DMS53 (cell line): ENCODE measurements around the gene PGC.
A peak's percentile ranks its signal among the peaks of the same experiment; 100 is the strongest.

Experiments
- DNase-seq: peaks from one replicate; lab custom pipeline; 2025; lab: John Stamatoyannopoulos, UW

PGC gene

GRCh38 chr6:41747256-41748101 lies at the start of gene PGC:
Gene PGC (minus strand): TSS chr6:41747397. CDS start chr6:41747334, 63 bp downstream.
- no peak for DNase-seq

GRCh38 chr6:41796474-41796873 lies 49.3 kb upstream of the PGC start:
- DNase-seq, result no peak

GRCh38 chr6:41791984-41792383 lies 44.8 kb upstream of the PGC start:
- DNase-seq, result no peak

GRCh38 chr6:41791305-41791704 lies 44.1 kb upstream of the PGC start:
- no peak for DNase-seq

- no peak for DNase-seq
Measured at GRCh38 chr6:41790045-41790444, 42.8 kb upstream of the PGC start.

- no peak for DNase-seq
Measured at GRCh38 chr6:41789390-41789724, 42.2 kb upstream of the PGC start.

- DNase-seq, result peak; percentile 98
Measured at GRCh38 chr6:41787219-41787917, 40.2 kb upstream of the PGC start, which contains the start of gene TOMM6. Gene TOMM6 (plus strand): TSS chr6:41787694. CDS start chr6:41787698, 4 bp downstream.

GRCh38 chr6:41786451-41787218 lies 39.4 kb upstream of the PGC start:
- DNase-seq, result peak; percentile 93

- DNase-seq, result peak; percentile 59
Measured at GRCh38 chr6:41785689-41786450, 38.7 kb upstream of the PGC start.

GRCh38 chr6:41785254-41785653 lies 38.1 kb upstream of the PGC start:
- no peak for DNase-seq

GRCh38 chr6:41784581-41785171 lies 37.5 kb upstream of the PGC start:
- no peak for DNase-seq

GRCh38 chr6:41783106-41783780 lies 36.0 kb upstream of the PGC start:
- DNase-seq, result no peak

- DNase-seq, result no peak
Measured at GRCh38 chr6:41781366-41781730, 34.2 kb upstream of the PGC start.

- peak; percentile 63 for DNase-seq
Measured at GRCh38 chr6:41780551-41781365, 33.6 kb upstream of the PGC start, which contains the start of gene PRICKLE4. Gene PRICKLE4 (plus strand): TSS chr6:41780782. CDS start chr6:41783474, 2,692 bp downstream.

- peak; percentile 97 for DNase-seq
Measured at GRCh38 chr6:41779788-41780550, 32.8 kb upstream of the PGC start, which contains the start of gene FRS3. Gene FRS3 (minus strand): TSS chr6:41779900. CDS start chr6:41776987, 2,913 bp downstream.

GRCh38 chr6:41779336-41779735 lies 32.1 kb upstream of the PGC start:
- DNase-seq, result no peak

- DNase-seq, result no peak
Measured at GRCh38 chr6:41778895-41779294, 31.7 kb upstream of the PGC start.

GRCh38 chr6:41777551-41778285 lies 30.5 kb upstream of the PGC start:
- DNase-seq, result no peak
